Subcutaneous adipose tissue (tissue), 4 donors: ENCODE measurements around the gene SIRPD. TPM values are rescaled to one million over a fixed set of nuclear protein-coding genes. Genes with fewer than 3 reads are reported as not detected.

ENCODE experiments used
- CTCF ChIP-seq: fragments of 450-650 bp; IDR thresholded peaks from one replicate; pipeline ENCODE4 v1.5.1; 2016; ENCODE audit warnings: low read depth, mild to moderate bottlenecking, control low read depth, antibody characterized with exemption, moderate library complexity
- total RNA-seq, 4 donors: library from RNA; depleted of rRNA; stranded (reverse); fragments of >200 nt; gene quantifications; one replicate each; pipeline ENCODE4 v1.1.0, GENCODE V29; 2016

The SIRPD gene
- total RNA-seq, 4 donors from 2014 or later, result 7.8 TPM; not detected in 3

DNA sequence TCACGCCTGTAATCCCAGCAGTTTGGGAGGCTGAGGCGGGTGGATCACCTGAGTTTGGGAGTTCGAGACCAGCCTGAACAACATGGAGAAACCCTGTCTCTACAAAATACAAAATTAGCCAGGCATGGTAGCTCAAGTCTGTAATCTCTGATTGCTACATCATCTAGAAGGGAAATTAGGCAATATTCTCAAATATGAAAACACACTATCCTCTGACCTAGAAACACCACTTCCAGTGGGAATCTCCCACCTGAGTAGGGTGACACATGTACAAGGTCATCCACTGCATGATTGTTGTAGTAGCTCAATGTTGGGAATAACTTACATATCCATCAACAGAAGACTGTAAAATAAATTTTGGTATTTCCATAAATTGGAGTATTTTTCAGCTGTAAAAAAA lies 19.1 kb upstream of the SIRPD start:
- no peak for TF ChIP-seq CTCF

- no peak for TF ChIP-seq CTCF
These were observed 11.9 kb upstream of the SIRPD start for GRCh38 chr20:1569415-1569881.

DNA sequence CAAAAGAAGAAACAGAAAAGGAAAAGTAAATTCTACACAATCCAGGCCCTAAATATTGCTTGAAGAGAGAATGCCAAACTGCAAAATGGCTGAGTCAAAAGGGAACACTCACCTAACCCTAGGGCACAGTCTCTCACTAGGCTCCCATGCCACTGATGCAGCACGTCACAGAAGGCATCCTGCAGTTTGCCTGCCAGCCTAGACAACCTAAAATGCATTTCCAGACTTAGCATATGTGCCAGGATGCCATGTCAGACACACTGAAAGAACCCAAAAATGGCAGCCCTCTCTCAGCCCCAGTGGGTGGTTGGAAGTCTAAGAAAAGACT lies 10.6 kb upstream of the SIRPD start:
- no peak for TF ChIP-seq CTCF

DNA sequence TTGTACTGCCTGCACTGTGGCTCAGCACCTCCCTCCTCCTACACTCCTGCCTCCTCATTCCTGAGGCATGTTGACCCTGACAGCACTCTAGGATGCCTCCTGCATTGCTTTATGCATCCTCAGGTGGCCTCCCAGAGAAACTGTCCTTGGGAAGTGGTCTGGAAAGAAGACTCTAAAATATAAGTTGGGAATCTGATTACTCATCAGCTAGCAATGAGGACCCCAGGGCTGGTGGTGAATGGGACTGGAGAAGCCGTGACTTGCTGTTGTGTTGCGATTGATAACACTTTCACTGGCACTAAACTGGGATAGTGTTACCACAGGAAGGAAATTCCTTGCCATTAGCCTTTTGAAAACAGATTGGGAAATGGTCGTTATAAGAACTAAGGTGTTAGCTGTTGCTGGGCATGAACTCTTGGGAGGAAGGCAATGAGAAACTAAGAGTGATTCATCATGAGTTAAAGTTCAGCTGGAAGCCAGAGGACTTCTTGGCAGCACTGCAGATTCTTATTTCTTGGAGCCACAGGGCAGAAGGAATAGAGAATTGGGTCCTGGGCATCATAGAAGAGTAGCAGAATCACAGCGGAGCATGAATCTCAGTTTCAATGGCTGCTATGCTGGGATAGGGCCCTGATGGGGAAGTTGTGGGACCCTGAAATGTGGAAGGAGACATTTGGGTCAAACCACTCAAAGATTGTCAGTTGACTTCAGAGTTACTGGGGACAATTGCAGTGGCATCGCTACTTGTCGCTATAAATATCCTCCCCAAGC lies 10.1 kb upstream of the SIRPD start:
- no peak for TF ChIP-seq CTCF

DNA sequence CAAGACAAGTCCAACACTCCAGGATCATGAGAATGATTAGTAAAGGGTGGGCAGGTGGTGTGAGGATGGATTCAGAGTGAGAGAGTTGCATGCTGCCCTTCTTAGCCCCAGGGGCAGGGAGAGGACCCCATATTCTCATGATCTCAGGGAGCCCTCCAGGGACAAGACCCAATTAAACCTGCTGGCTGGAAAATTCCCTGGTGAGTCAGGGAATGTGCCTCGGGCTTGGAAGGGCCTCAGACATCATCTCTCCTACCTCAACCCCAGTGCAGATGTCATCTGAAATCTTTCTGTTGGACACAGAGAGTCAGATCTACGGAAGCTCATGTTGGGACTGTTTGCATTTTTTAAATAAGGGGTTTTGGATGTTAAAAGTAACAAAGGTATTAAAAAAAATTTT lies 9.2 kb upstream of the SIRPD start:
- no peak for TF ChIP-seq CTCF

DNA sequence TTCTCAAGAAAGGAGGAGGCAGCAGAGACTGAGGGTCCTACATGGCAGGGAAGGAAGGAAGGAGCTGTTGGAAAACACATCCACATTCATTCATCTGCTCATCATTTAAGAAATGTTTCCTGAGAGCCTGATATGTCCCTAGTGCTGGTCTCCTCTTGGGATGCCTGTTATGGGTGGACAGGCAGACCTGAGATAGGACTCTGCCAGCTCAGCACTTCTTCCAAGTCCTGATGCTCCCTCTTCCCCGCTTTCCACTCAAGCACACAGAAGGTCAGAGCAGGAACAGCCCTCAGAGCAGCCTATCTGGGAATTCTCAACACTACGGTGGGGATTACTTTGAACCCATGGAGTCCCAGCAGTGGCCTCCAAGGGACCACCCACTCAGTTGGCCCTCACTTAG lies 8.0 kb upstream of the SIRPD start:
- no peak for TF ChIP-seq CTCF

DNA sequence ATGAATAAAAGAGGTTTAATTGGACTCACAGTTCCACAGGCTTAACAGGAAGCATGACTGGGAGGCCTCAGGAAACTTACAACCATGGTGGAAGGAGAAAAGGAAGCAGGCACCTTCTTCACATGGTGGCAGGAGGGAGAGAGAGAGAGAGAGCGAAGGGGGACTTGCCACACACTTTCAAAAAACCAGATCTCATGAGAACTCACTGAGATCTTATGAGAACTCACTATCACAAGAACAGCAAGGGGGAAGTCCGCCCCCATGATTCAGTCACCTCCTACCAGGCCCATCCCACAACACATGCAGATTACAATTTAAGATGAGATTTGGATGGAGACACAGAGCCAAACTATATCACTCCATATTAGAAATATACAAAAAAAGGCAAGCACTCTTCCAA lies 6.1 kb upstream of the SIRPD start:
- TF ChIP-seq CTCF, result no peak
